GM12878 (cell line): ENCODE results near the gene GPER1. TPM values are rescaled to one million over a fixed set of nuclear protein-coding genes. Genes with fewer than 3 reads are reported as not detected.

Source experiments
- BACH1 ChIP-seq: fragments of 450-650 bp; IDR thresholded peaks from 2 replicates; pipeline ENCODE4 v1.6.1; 2017; ENCODE audit warnings: mild to moderate bottlenecking, borderline replicate concordance
- BHLHE40 ChIP-seq, 2 experiments: fragments of 450-650 bp in 1 of 2; IDR thresholded peaks; 2 replicates each; pipeline ENCODE4 v1.6.1; 2011 to 2017; ENCODE audit warnings: low read depth in 2 of 2, borderline replicate concordance in 1 of 2, improper control_type of control experiment in 1 of 2, low read length in 1 of 2, mild to moderate bottlenecking in 1 of 2
- BMI1 ChIP-seq: fragments of 450-650 bp; IDR thresholded peaks from 2 replicates; pipeline ENCODE4 v1.6.1; 2016; ENCODE audit warnings: mild to moderate bottlenecking, moderate library complexity, borderline replicate concordance
- CHD2 ChIP-seq: IDR thresholded peaks from 2 replicates; pipeline ENCODE4 v1.6.1; 2011; ENCODE audit warnings: low read depth, low read length, improper control_type of control experiment, borderline replicate concordance
- CTCF ChIP-seq, 3 experiments: IDR thresholded peaks in 2 of 3; conservative IDR thresholded peaks in 1 of 3; 2 replicates each; pipeline ENCODE4 v1.5.1; 2011; ENCODE audit warnings: low read depth in 3 of 3, low read length in 3 of 3, mild to moderate bottlenecking in 3 of 3, control low read depth in 2 of 3, moderate library complexity in 2 of 3, inconsistent platforms in 1 of 3, mixed read lengths in 1 of 3; ENCODE audit not compliant: control insufficient read depth in 2 of 3, insufficient read depth in 1 of 3; ENCODE audit errors: extremely low read depth in 1 of 3
- E2F4 ChIP-seq: IDR thresholded peaks from 2 replicates; pipeline ENCODE4 v1.6.1; 2012; ENCODE audit warnings: low read depth, low read length, improper control_type of control experiment
- ETV6 ChIP-seq, 2 experiments: fragments of 450-650 bp in 1 of 2; IDR thresholded peaks in 1 of 2; conservative IDR thresholded peaks in 1 of 2; 2 replicates each; pipeline ENCODE4 v1.6.1; 2014; ENCODE audit warnings: antibody characterized with exemption in 1 of 2, borderline replicate concordance in 1 of 2, low read depth in 1 of 2, mild to moderate bottlenecking in 1 of 2, moderate library complexity in 1 of 2
- GATAD2B ChIP-seq: fragments of 450-650 bp; conservative IDR thresholded peaks from 2 replicates; pipeline ENCODE4 v1.6.1; 2017; ENCODE audit warnings: low read depth, mild to moderate bottlenecking, moderate library complexity
- IKZF2 ChIP-seq, 2 experiments: fragments of 450-650 bp; IDR thresholded peaks; 2 replicates each; pipeline ENCODE4 v1.6.1; 2017; ENCODE audit warnings: mild to moderate bottlenecking in 2 of 2, moderate library complexity in 2 of 2
- IRF4 ChIP-seq: IDR thresholded peaks from 2 replicates; pipeline ENCODE4 v1.6.1; 2011; ENCODE audit warnings: low read depth, low read length
- MLLT1 ChIP-seq: fragments of 450-650 bp; IDR thresholded peaks from 2 replicates; pipeline ENCODE4 v1.6.1; 2016; ENCODE audit warnings: mild to moderate bottlenecking
- MTA3 ChIP-seq: IDR thresholded peaks from 2 replicates; pipeline ENCODE4 v1.6.1; 2012; ENCODE audit warnings: low read length, inconsistent platforms, borderline replicate concordance
- NKRF ChIP-seq: fragments of 450-650 bp; conservative IDR thresholded peaks from 2 replicates; pipeline ENCODE4 v1.6.1; 2017; ENCODE audit warnings: mild to moderate bottlenecking, moderate library complexity
- NR2F1 ChIP-seq: fragments of 450-650 bp; conservative IDR thresholded peaks from 2 replicates; pipeline ENCODE4 v1.6.1; 2017; ENCODE audit warnings: mild to moderate bottlenecking
- PAX5 ChIP-seq: IDR thresholded peaks from 2 replicates; pipeline ENCODE4 v1.6.1; 2011; ENCODE audit warnings: low read depth, low read length, borderline replicate concordance
- POLR2A ChIP-seq: IDR thresholded peaks from 2 replicates; pipeline ENCODE4 v1.6.1; 2011; ENCODE audit warnings: low read depth, mild to moderate bottlenecking, low read length
- RB1 ChIP-seq: fragments of 450-650 bp; formaldehyde crosslinking; IDR thresholded peaks from 2 replicates; pipeline ENCODE4 v1.6.1; 2017; ENCODE audit warnings: mild to moderate bottlenecking, borderline replicate concordance
- RBBP5 ChIP-seq: fragments of 200-600 bp; sonication (generic); conservative IDR thresholded peaks from 2 replicates; pipeline ENCODE4 v1.6.1; 2016
- TAF1 ChIP-seq: IDR thresholded peaks from 2 replicates; pipeline ENCODE4 v1.6.1; 2011; ENCODE audit warnings: mild to moderate bottlenecking, low read depth, low read length, borderline replicate concordance
- TCF3 ChIP-seq: IDR thresholded peaks from 2 replicates; pipeline ENCODE4 v1.6.1; 2012; ENCODE audit warnings: low read depth, mild to moderate bottlenecking, low read length, borderline replicate concordance; ENCODE audit not compliant: insufficient read depth
- TCF7 ChIP-seq: IDR thresholded peaks from 2 replicates; pipeline ENCODE4 v1.6.1; 2014; ENCODE audit warnings: antibody characterized with exemption, borderline replicate concordance
- YBX1 ChIP-seq: fragments of 450-650 bp; IDR thresholded peaks from 2 replicates; pipeline ENCODE4 v1.6.1; 2016; ENCODE audit warnings: antibody characterized with exemption
- polyA plus RNA-seq, 11 experiments: library from polyadenylated mRNA; depleted of rRNA in 4 of 11; unstranded in 6 of 11; stranded (reverse) in 5 of 11; fragments of >200 nt; fragmentation: Nextera tagmentation in 4 of 11; fragmentation: Illumina TruSeq in 1 of 11; extraction: Ambion mirVana in 4 of 11; extraction: Trizol in 1 of 11; gene quantifications; 1 replicate in 1 of 11; 2 replicates in 10 of 11; pipeline versions ENCODE4 v1.2.1 to v1.2.3, GENCODE V29; 2011 to 2016; ENCODE audit warnings: inconsistent platforms in 2 of 11, missing spikeins in 2 of 11, low read depth in 1 of 11
- total RNA-seq, 4 experiments: library from RNA; depleted of rRNA in 3 of 4; stranded (reverse); fragments of >200 nt in 3 of 4; fragmentation: Illumina TruSeq in 1 of 4; extraction: Trizol in 1 of 4; gene quantifications; 2 replicates each; pipeline versions ENCODE4 v1.2.1 to v1.2.3, GENCODE V29; 2013 to 2021

The GPER1 gene
- total and polyA plus RNA-seq, 10 of the 15 experiments (the other 5 are each of a cell fraction or from before 2014, with no cell fraction given), result 0.03 to 6.5 (median 2.6) TPM

GRCh38 chr7:1086588-1087464 lies 1.1 kb upstream of the GPER1 start (continued):
- peak; percentile 26; the same call in 1 of the 2 replicates for TF ChIP-seq NKRF
- peak in 1 of 2 experiments; percentile 41; a peak in 1 of 4 replicates for TF ChIP-seq ETV6 (conservative IDR thresholded peaks at IDR 0.05 in 1 of 2, IDR thresholded peaks at IDR 0.05 in 1 of 2; ENCODE audit: borderline replicate concordance in 1 of 2, low read depth in 1 of 2)
- TF ChIP-seq NR2F1, result peak; percentile 44; the same call in 1 of the 2 replicates
- peak; percentile 89; the same call in 1 of the 2 replicates for TF ChIP-seq RB1
- TF ChIP-seq MLLT1, result peak; percentile 57; the same call in 1 of the 2 replicates
- TF ChIP-seq GATAD2B, result peak; percentile 92
- TF ChIP-seq IRF4, result no peak
- peak; percentile 76 for TF ChIP-seq BACH1
- peak; percentile 46 to 54; a peak in 2 of 4 replicates for TF ChIP-seq IKZF2 (IDR thresholded peaks at IDR 0.05)
- TF ChIP-seq CHD2, result peak; percentile 89
- no peak for TF ChIP-seq MTA3
- TF ChIP-seq BMI1, result no peak
- peak; percentile 72 for TF ChIP-seq TCF7
- TF ChIP-seq RBBP5, result no peak
- TF ChIP-seq CTCF (IDR thresholded peaks at IDR 0.05 in 2 of 3, conservative IDR thresholded peaks at IDR 0.05 in 1 of 3; ENCODE audit: control insufficient read depth in 2 of 3, extremely low read depth in 1 of 3, insufficient read depth in 1 of 3, low read depth in 3 of 3, low read length in 3 of 3), result peak; percentile 73 to 81 (median 78)
- TF ChIP-seq PAX5, result peak; percentile 80
- TF ChIP-seq POLR2A, result peak; percentile 70
- TF ChIP-seq TCF3, result peak; percentile 89
- 0 out of 2 replicates have a peak, but pooled peaks have one; percentile 33 for TF ChIP-seq TAF1
- TF ChIP-seq YBX1, result 0 out of 2 replicates have a peak, but pooled peaks have one; percentile 70
- TF ChIP-seq E2F4, result no peak
- peak; percentile 92 to 96 for TF ChIP-seq BHLHE40 (IDR thresholded peaks at IDR 0.05; ENCODE audit: borderline replicate concordance in 1 of 2, low read depth in 2 of 2, low read length in 1 of 2)
